VCaP (cell line): ENCODE results near the gene HSPA1B.
"Not testable (repeated sequence)": the region's sequence is repeated elsewhere in the genome, so short reads cannot be mapped to it uniquely, and the experiment has no call there.

Source experiments
- H3K27ac ChIP-seq: fragments of 450-650 bp; 2 replicates; pipeline ENCODE4 v1.5.1; 2017
- TF ChIP-seq, protein P1 (sequence below): fragments of 450-650 bp; conservative IDR thresholded peaks from 2 replicates; pipeline ENCODE4 v1.5.1; 2017; ENCODE audit warnings: mild to moderate bottlenecking, moderate library complexity

Gene HSPA1B

DNA sequence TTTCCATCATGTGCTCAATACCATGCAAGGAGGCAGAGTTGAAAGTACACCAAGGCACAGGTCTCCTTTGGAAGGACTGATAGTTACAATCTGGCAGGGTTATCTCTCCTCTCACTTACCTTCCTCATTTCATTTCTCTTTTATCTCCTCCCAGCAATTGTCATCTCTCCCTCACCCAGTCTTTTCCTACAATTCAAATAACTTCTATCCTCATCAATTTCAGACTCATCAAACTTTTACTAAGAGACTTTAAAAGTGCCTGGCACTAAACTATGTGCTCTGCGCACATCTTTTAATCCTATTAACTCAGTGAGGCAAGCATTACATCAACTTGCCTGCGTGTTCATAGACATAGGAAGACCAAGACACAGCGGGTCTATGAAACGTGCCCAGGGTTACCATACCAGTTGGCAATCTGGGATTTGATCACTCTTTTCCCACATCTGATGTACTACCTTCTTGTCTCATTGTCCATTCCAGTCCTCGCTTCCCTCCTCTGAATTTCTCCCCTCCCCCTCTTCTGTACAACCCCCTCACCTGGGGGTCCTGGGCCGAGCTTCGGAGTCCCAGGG is 33.2 kb upstream of the HSPA1B start:
- TF ChIP-seq, protein P1, sequence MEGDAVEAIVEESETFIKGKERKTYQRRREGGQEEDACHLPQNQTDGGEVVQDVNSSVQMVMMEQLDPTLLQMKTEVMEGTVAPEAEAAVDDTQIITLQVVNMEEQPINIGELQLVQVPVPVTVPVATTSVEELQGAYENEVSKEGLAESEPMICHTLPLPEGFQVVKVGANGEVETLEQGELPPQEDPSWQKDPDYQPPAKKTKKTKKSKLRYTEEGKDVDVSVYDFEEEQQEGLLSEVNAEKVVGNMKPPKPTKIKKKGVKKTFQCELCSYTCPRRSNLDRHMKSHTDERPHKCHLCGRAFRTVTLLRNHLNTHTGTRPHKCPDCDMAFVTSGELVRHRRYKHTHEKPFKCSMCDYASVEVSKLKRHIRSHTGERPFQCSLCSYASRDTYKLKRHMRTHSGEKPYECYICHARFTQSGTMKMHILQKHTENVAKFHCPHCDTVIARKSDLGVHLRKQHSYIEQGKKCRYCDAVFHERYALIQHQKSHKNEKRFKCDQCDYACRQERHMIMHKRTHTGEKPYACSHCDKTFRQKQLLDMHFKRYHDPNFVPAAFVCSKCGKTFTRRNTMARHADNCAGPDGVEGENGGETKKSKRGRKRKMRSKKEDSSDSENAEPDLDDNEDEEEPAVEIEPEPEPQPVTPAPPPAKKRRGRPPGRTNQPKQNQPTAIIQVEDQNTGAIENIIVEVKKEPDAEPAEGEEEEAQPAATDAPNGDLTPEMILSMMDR: no peak
- peak overlapping the region; percentile 96 for H3K27ac ChIP-seq

- TF ChIP-seq, protein P1: no peak
- peak overlapping the region; percentile 96 for H3K27ac ChIP-seq
Measured at GRCh38 chr6:31794866-31795615, 32.5 kb upstream of the HSPA1B start.

DNA sequence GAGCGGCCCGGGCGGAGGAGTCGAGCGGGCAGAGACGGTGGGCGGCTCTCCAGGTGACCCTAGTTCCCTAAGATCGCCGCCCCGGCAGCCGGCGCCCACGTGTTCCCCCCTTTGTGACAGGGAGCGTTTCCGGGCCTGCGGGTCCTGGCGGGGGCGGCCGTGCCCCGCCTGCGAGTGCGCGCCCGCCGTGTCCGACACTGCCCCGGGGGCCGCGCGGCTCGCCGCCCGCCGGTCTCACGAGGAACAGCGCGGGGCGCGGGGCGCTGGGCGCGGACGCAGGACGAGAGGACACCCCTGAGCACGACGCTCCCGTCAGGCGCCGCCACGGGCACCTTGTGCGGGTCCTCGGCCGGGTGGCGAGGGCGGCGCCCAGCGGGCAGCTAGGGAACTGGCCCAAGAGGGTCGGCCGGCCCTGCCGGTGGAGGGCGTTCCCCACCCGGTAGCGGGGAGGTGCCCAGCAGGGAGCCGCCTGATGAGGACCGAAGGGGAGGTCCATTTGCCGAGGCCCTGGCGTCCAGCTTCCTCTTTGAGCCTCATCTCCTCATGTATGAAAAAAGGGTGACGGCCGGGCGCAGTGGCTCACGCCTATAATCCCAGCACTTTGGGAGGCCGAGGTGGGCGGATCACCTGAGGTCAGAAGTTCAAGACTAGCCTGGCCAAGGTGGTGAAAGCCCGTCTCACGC is 31.8 kb upstream of the HSPA1B start, which contains the start of gene VARS1:
Gene VARS1 (minus strand): TSS at position 137 of the 683 bp plus-strand sequence. CDS start 535 bp downstream, outside the sequence.
- TF ChIP-seq, protein P1: peak; percentile 90
- peak within 1 kb of the TSS; percentile 96 for H3K27ac ChIP-seq

DNA sequence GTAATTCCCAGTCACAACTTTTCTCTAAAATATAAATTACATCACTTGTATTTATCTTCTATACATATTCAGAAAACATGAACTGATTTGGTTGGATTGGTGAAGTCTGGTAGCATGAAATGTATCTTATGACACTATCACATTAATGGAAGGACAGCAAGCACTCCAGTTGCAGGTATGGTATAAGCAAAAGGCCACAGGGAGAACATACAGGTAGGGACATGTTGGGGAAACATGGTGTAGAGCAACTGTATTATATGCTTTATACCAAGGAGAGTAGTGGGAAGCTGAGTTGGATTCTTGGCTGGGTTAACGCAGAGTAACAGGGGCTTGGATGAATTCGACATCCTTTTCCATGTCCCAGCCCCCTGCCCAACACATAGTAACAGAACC is 30.5 kb upstream of the HSPA1B start:
- H3K27ac ChIP-seq: no peak overlapping the region
- TF ChIP-seq, protein P1: no peak

- no peak overlapping the region for H3K27ac ChIP-seq
Measured at GRCh38 chr6:31797588-31797987, 29.9 kb upstream of the HSPA1B start.

GRCh38 chr6:31799781-31800180 is 27.8 kb upstream of the HSPA1B start:
- TF ChIP-seq, protein P1: no peak
- no peak overlapping the region for H3K27ac ChIP-seq

More at GRCh38 chr6:31797588-31797987, 29.9 kb upstream of the HSPA1B start:
- TF ChIP-seq, protein P1: no peak

DNA sequence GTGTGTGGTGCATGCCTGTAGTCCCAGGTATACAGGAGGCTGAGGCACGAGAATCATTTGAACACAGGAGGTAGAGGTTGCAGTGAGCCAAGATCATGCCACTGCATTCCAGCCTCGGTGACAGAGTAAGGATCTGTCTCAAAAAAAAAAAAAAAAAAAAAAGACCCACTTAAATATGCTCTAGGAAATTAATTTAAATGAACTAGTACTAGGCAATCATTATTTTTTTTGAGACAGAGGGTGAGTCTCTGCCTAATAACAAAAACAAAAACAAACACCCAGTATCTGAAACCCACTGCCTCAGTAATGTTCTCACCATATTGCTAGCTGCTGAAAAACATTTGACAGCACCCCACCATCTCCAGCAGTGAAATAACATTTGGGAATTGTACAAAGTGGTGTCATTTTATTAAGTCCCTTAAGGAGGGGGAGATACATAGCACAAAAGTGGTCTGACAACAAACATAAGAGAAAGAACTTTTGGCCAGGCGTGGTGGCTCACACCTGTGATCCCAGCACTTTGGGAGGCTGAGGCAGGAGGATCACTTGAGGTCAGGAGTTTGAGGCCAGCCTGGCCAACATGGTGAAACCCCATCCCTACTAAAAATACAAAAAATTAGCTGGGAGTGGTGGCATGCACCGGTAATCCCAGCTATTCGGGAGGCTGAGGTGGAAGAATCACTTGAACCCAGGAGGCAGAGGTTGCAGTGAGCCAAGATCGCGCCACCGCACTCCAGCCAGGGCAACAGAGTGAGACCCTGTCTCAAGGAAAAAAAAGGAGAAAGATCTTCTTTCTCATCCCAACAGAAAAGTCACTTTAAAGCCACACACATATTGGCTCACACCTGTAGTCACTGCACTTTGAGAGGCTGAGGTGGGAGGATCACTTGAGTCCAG is 26.3 kb upstream of the HSPA1B start:
- not testable (repeated sequence) for H3K27ac ChIP-seq
